Stomach (tissue), 9 donors: ENCODE measurements around the gene SLC25A26. TPM values are rescaled to one million over a fixed set of nuclear protein-coding genes. Genes with fewer than 3 reads are reported as not detected.

Source experiments
- DNase-seq, 2 donors: peaks; one replicate each; pipeline versions ENCODE4 v3.0.0 to v3.0.0-alpha.2; 2013 to 2019
- H3K27ac ChIP-seq, 5 donors: fragments of 200-600 bp in 4 of 5; sonication (generic) in 4 of 5; one replicate each; pipeline ENCODE4 v1.5.1; 2013 to 2019; ENCODE audit warnings: mild to moderate bottlenecking in 1 of 5, moderate library complexity in 1 of 5
- H3K27me3 ChIP-seq, 3 donors: fragments of 200-600 bp; sonication (generic); one replicate each; pipeline ENCODE4 v1.5.1; 2017 to 2019; ENCODE audit warnings: mixed run types in 1 of 3
- H3K36me3 ChIP-seq, 4 donors: fragments of 200-600 bp; sonication (generic); 1 replicate in 3 of 4; 2 replicates in 1 of 4; pipeline ENCODE4 v1.5.1; 2016 to 2019
- H3K4me1 ChIP-seq, 4 donors: fragments of 200-600 bp; sonication (generic); one replicate each; pipeline ENCODE4 v1.5.1; 2016 to 2019
- H3K4me3 ChIP-seq, 4 donors: fragments of 200-600 bp; sonication (generic) in 3 of 4; one replicate each; pipeline ENCODE4 v1.5.1; 2016 to 2019; ENCODE audit warnings: mild to moderate bottlenecking in 1 of 4
- H3K9me3 ChIP-seq, 4 donors: fragments of 200-600 bp; sonication (generic); one replicate each; pipeline ENCODE4 v1.5.1; 2016 to 2019
- CTCF ChIP-seq, 7 experiments: fragments of 450-650 bp in 4 of 7; fragments of 200-600 bp in 3 of 7; sonication (generic) in 3 of 7; IDR thresholded peaks; one replicate each; pipeline ENCODE4 v1.5.1; 2016 to 2019; ENCODE audit warnings: antibody characterized with exemption in 7 of 7, control low read depth in 2 of 7, mild to moderate bottlenecking in 1 of 7
- EP300 ChIP-seq: sonication (generic); formaldehyde crosslinking; IDR thresholded peaks from one replicate; pipeline ENCODE4 v1.6.1; 2017; ENCODE audit warnings: antibody characterized with exemption
- POLR2A ChIP-seq, 4 donors: fragments of 450-650 bp; IDR thresholded peaks; one replicate each; pipeline ENCODE4 v1.6.1; 2016; ENCODE audit warnings: antibody characterized with exemption in 4 of 4, control low read depth in 2 of 4, mild to moderate bottlenecking in 1 of 4, moderate library complexity in 1 of 4
- POLR2AphosphoS5 ChIP-seq, 3 donors: sonication (generic); formaldehyde crosslinking; IDR thresholded peaks; one replicate each; pipeline ENCODE4 v1.6.1; 2016; ENCODE audit warnings: antibody characterized with exemption in 3 of 3
- WGBS, 5 donors: extraction: QIAGEN DNeasy Blood & Tissue Kit in 3 of 5; methylation state at CpG; one replicate each; pipeline versions ENCODE4 v1.1.5 to v1.1.7; 2013 to 2018; 5-methylcytosine and 5-hydroxymethylcytosine counted together
- intact Hi-C: fragments of 100-400 bp; cut with DNase I; formaldehyde crosslinking; loops from one replicate; pipeline ENCODE4 v1.15.1; 2023; ENCODE audit warnings: low total_unique reads
- polyA plus RNA-seq, 3 donors: library from polyadenylated mRNA; stranded (reverse); fragments of 200-250 nt; gene quantifications; one replicate each; pipeline ENCODE4 v1.2.3, GENCODE V29; 2013
- total RNA-seq, 5 donors: library from RNA; depleted of rRNA; stranded (reverse); fragments of >200 nt; gene quantifications; one replicate each; pipeline versions ENCODE4 v1.1.0 to v1.2.3, GENCODE V29; 2014 to 2016
- donor health status: healthy with polysubstance abuse.
- donor health status: Bipolar disorder and iron deficiency.
- donor health status: healthy.

SLC25A26 gene
- total and polyA plus RNA-seq, 8 donors, result 1.2 to 26.6 (median 14.1) TPM

- Histone ChIP-seq H3K27ac (peak overlapping the region in 4 of 5 donors; percentile 34 to 83 (median 66)), H3K9me3 (no peaks in the 10 kb centered on the region), H3K36me3 (peaks cover 27 to 90% (median 72%) of the 10 kb centered on the region in 4 donors), H3K27me3 (no peaks in the 10 kb centered on the region), H3K4me1 (peaks cover 16 to 49% (median 32%) of the 10 kb centered on the region in 4 donors), H3K4me3 (no peak overlapping the region)
- DNase-seq, result no peak
- 87 to 93% (median 91%) methylated on average over 2 of the region's 2 CpGs for WGBS, 5 donors
- intact Hi-C loops, result no loop called here
- no peak for TF ChIP-seq POLR2A (IDR thresholded peaks at IDR 0.05)
- no peak for TF ChIP-seq POLR2AphosphoS5 (IDR thresholded peaks at IDR 0.05)
Measured at GRCh38 chr3:66392966-66393332, 172.1 kb downstream of the SLC25A26 start.

- peaks cover 32 to 90% (median 75%) of the 10 kb centered on the region in 4 donors for H3K36me3 ChIP-seq
- TF ChIP-seq CTCF (IDR thresholded peaks at IDR 0.05) (no peak), EP300 (no peak), POLR2A (IDR thresholded peaks at IDR 0.05) (no peak), POLR2AphosphoS5 (IDR thresholded peaks at IDR 0.05) (no peak)
- H3K27ac ChIP-seq, result peak overlapping the region in 4 of 5 donors; percentile 38 to 83 (median 66)
- no peak overlapping the region for H3K4me3 ChIP-seq
- 45 to 53% (median 47%) methylated on average over 13 of the region's 13 CpGs for WGBS, 5 donors
- intact Hi-C loops, result no loop called here
- H3K9me3 ChIP-seq, result no peaks in the 10 kb centered on the region
- no peaks in the 10 kb centered on the region for H3K27me3 ChIP-seq
- peaks cover 16 to 54% (median 34%) of the 10 kb centered on the region in 4 donors for H3K4me1 ChIP-seq
- DNase-seq, result no peak
Measured at GRCh38 chr3:66393333-66394005, 172.7 kb downstream of the SLC25A26 start.

- Histone ChIP-seq H3K4me1 (peaks cover 20 to 61% (median 37%) of the 10 kb centered on the region in 4 donors), H3K4me3 (no peak overlapping the region), H3K9me3 (no peaks in the 10 kb centered on the region), H3K27ac (peak overlapping the region in 4 of 5 donors; percentile 38 to 83 (median 66)), H3K36me3 (peaks cover 37 to 96% (median 79%) of the 10 kb centered on the region in 4 donors), H3K27me3 (no peaks in the 10 kb centered on the region)
- DNase-seq, result peak in 1 of 2 donors; percentile 58
- WGBS, 5 donors, result 55 to 63% (median 61%) methylated on average over 12 of the region's 12 CpGs
- intact Hi-C loops, result no loop called here
- TF ChIP-seq POLR2A (IDR thresholded peaks at IDR 0.05) (no peak), CTCF (IDR thresholded peaks at IDR 0.05) (no peak), EP300 (no peak), POLR2AphosphoS5 (IDR thresholded peaks at IDR 0.05) (no peak)
Measured at GRCh38 chr3:66394019-66394752, 173.4 kb downstream of the SLC25A26 start.

GRCh38 chr3:66394753-66395249 is 174.0 kb downstream of the SLC25A26 start:
- peaks cover 37 to 99% (median 84%) of the 10 kb centered on the region in 4 donors for H3K36me3 ChIP-seq

More at GRCh38 chr3:66394753-66395249, 174.0 kb downstream of the SLC25A26 start:
- peak overlapping the region in 4 of 5 donors; percentile 38 to 83 (median 66) for H3K27ac ChIP-seq
- H3K27me3 ChIP-seq, result no peaks in the 10 kb centered on the region
- no peak for TF ChIP-seq CTCF (IDR thresholded peaks at IDR 0.05)
- TF ChIP-seq POLR2AphosphoS5 (IDR thresholded peaks at IDR 0.05), result peak in 1 of 3 donors; percentile 44
- intact Hi-C loops, result no loop called here
- H3K4me3 ChIP-seq, result no peak overlapping the region
- WGBS, 5 donors, result 67 to 84% (median 79%) methylated on average over 8 of the region's 8 CpGs
- H3K4me1 ChIP-seq, result peaks cover 20 to 64% (median 38%) of the 10 kb centered on the region in 4 donors
- no peak for DNase-seq
- no peaks in the 10 kb centered on the region for H3K9me3 ChIP-seq
